Breast epithelium (tissue), 3 donors: ENCODE results near the gene CD33.

ENCODE experiments used
- POLR2A ChIP-seq: fragments of 450-650 bp; IDR thresholded peaks from one replicate; pipeline ENCODE4 v1.6.1; 2016; ENCODE audit warnings: antibody characterized with exemption, mild to moderate bottlenecking, moderate library complexity
- POLR2AphosphoS5 ChIP-seq, 3 donors: sonication (generic); formaldehyde crosslinking; IDR thresholded peaks; one replicate each; pipeline ENCODE4 v1.6.1; 2017; ENCODE audit warnings: antibody characterized with exemption in 3 of 3
- TF ChIP-seq, protein P1 (sequence below), 3 donors: fragments of 450-650 bp; IDR thresholded peaks; one replicate each; pipeline ENCODE4 v1.5.1; 2016 to 2017; ENCODE audit warnings: antibody characterized with exemption in 3 of 3, mild to moderate bottlenecking in 3 of 3, moderate library complexity in 3 of 3

DNA sequence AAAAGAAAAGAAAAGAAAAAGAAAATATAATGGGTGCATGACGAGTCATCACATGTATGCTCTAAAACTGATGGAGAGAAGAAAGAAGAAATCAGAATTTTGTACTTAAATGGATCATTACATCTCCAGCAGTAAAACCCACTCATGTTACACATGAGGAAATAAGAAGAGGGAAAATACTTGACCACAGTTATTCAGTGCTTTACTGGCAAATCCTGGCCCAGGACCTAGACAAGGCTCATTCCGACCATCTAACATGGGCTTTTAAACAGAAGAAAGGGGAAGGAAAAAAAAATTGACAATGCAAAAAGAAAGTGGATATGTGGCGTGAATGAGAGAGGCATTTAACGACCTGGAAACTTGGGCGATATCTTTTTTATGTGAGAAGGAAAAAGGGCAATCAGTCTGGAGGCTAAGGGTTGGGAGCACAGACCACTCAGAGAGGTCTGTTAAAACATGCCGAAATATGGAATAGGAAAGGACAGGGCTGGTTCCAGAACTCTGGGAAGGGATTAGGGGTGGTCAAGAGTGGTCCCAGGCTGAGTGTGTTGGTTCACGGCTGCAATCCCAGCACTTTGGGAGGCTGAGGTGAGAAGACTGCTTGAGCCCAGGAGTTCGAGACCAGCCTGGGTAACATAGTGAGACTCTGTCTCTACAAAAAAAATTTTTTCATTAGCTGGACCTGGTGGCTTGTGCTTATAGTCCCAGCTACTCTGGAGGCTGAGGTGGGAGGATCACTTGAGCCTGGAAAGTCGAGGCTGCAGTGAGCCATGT is 27.6 kb downstream of the CD33 start:
- TF ChIP-seq POLR2A (no peak), POLR2AphosphoS5 (IDR thresholded peaks at IDR 0.05) (no peak)
- TF ChIP-seq, protein P1, sequence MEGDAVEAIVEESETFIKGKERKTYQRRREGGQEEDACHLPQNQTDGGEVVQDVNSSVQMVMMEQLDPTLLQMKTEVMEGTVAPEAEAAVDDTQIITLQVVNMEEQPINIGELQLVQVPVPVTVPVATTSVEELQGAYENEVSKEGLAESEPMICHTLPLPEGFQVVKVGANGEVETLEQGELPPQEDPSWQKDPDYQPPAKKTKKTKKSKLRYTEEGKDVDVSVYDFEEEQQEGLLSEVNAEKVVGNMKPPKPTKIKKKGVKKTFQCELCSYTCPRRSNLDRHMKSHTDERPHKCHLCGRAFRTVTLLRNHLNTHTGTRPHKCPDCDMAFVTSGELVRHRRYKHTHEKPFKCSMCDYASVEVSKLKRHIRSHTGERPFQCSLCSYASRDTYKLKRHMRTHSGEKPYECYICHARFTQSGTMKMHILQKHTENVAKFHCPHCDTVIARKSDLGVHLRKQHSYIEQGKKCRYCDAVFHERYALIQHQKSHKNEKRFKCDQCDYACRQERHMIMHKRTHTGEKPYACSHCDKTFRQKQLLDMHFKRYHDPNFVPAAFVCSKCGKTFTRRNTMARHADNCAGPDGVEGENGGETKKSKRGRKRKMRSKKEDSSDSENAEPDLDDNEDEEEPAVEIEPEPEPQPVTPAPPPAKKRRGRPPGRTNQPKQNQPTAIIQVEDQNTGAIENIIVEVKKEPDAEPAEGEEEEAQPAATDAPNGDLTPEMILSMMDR (IDR thresholded peaks at IDR 0.05) = no peak
